ENCODE results near the gene DCP1A. TPM values are rescaled to one million over a fixed set of nuclear protein-coding genes. Genes with fewer than 3 reads are reported as not detected.

The DCP1A gene
- total RNA-seq, 1 experiment from 2014 or later = 32.9 TPM

GRCh38 chr3:53380306-53380705, 33.0 kb upstream of the DCP1A start:
- TF ChIP-seq CTCF (IDR thresholded peaks at IDR 0.05; ENCODE audit: insufficient read depth in 1 of 2, low read depth in 1 of 2, low read length in 1 of 2, severe bottlenecking in 1 of 2, unreplicated experiment in 1 of 2) = no peak
- no peaks in the 10 kb centered on the region for H3K27me3 Mint-ChIP-seq (ENCODE audit: insufficient read depth, unreplicated experiment)
- no peak overlapping the region for H3K27ac Mint-ChIP-seq (ENCODE audit: unreplicated experiment)
- H3K36me3 ChIP-seq (ENCODE audit: control insufficient read depth, insufficient read depth, low read length) = no peaks in the 10 kb centered on the region
- no peak overlapping the region for H3K4me3 Mint-ChIP-seq (ENCODE audit: unreplicated experiment)
- intact Hi-C loops (cut with micrococcal nuclease; ENCODE audit: unreplicated experiment) = no loop called here
- no peaks in the 10 kb centered on the region for H3K36me3 Mint-ChIP-seq (ENCODE audit: insufficient read depth, unreplicated experiment)
- ChIA-PET POLR2A (interaction anchor here (0.6 kb wide), 1 partner anchor 489 kb away, joined by 6 read pairs; no protein-coding TSS in a partner anchor), CTCF (no interaction called here)
- H3K9me3 ChIP-seq = no peaks in the 10 kb centered on the region
- no peaks in the 10 kb centered on the region for H3K27me3 ChIP-seq (replicated peaks; ENCODE audit: control insufficient read depth, insufficient read depth, low read length)
- no peaks in the 10 kb centered on the region for H3K4me1 Mint-ChIP-seq (ENCODE audit: low read depth, unreplicated experiment)
- no peaks in the 10 kb centered on the region for H3K9me3 Mint-ChIP-seq (ENCODE audit: unreplicated experiment)
- BruUV-seq (replicated peaks) = no TSS peak
- no peaks in the 10 kb centered on the region for H3K4me1 ChIP-seq
- DNase-seq = no peak
- H3K4me3 ChIP-seq (ENCODE audit: low read depth, low read length) = no peak overlapping the region

- TF ChIP-seq CTCF (IDR thresholded peaks at IDR 0.05; ENCODE audit: insufficient read depth in 1 of 2, low read depth in 1 of 2, low read length in 1 of 2, severe bottlenecking in 1 of 2, unreplicated experiment in 1 of 2) = no peak
- H3K27ac Mint-ChIP-seq (ENCODE audit: unreplicated experiment) = no peak overlapping the region
- no peaks in the 10 kb centered on the region for H3K9me3 Mint-ChIP-seq (ENCODE audit: unreplicated experiment)
- ChIA-PET CTCF (no interaction called here), POLR2A (no interaction called here)
- Histone ChIP-seq H3K4me3 (ENCODE audit: low read depth, low read length) (no peak overlapping the region), H3K36me3 (ENCODE audit: control insufficient read depth, insufficient read depth, low read length) (no peaks in the 10 kb centered on the region), H3K4me1 (no peaks in the 10 kb centered on the region), H3K9me3 (no peaks in the 10 kb centered on the region), H3K27me3 (replicated peaks; ENCODE audit: control insufficient read depth, insufficient read depth, low read length) (no peaks in the 10 kb centered on the region)
- no peak for DNase-seq
- no peak overlapping the region for H3K4me3 Mint-ChIP-seq (ENCODE audit: unreplicated experiment)
- BruUV-seq (replicated peaks) = no TSS peak
- H3K36me3 Mint-ChIP-seq (ENCODE audit: insufficient read depth, unreplicated experiment) = no peaks in the 10 kb centered on the region
- H3K4me1 Mint-ChIP-seq (ENCODE audit: low read depth, unreplicated experiment) = no peaks in the 10 kb centered on the region
- intact Hi-C loops (cut with micrococcal nuclease; ENCODE audit: unreplicated experiment) = no loop called here
- no peaks in the 10 kb centered on the region for H3K27me3 Mint-ChIP-seq (ENCODE audit: insufficient read depth, unreplicated experiment)
Observed at GRCh38 chr3:53379898-53380297, 32.6 kb upstream of the DCP1A start.

GRCh38 chr3:53377794-53378193, 30.5 kb upstream of the DCP1A start:
- TF ChIP-seq CTCF (IDR thresholded peaks at IDR 0.05; ENCODE audit: insufficient read depth in 1 of 2, low read depth in 1 of 2, low read length in 1 of 2, severe bottlenecking in 1 of 2, unreplicated experiment in 1 of 2) = no peak
- ChIA-PET POLR2A (no interaction called here), CTCF (interaction anchor here (0.6 kb wide), 1 partner anchor 124 kb away, joined by 3 read pairs; no protein-coding TSS in a partner anchor)
- intact Hi-C loops (cut with micrococcal nuclease; ENCODE audit: unreplicated experiment) = no loop called here
- BruUV-seq (replicated peaks) = no TSS peak
- DNase-seq = no peak
- Histone ChIP-seq H3K4me3 (ENCODE audit: low read depth, low read length) (no peak overlapping the region), H3K27me3 (replicated peaks; ENCODE audit: control insufficient read depth, insufficient read depth, low read length) (no peaks in the 10 kb centered on the region), H3K36me3 (ENCODE audit: control insufficient read depth, insufficient read depth, low read length) (no peaks in the 10 kb centered on the region), H3K4me1 (no peaks in the 10 kb centered on the region), H3K9me3 (no peaks in the 10 kb centered on the region)
- H3K4me1 Mint-ChIP-seq (ENCODE audit: low read depth, unreplicated experiment) = no peaks in the 10 kb centered on the region
- H3K9me3 Mint-ChIP-seq (ENCODE audit: unreplicated experiment) = no peaks in the 10 kb centered on the region
- H3K27me3 Mint-ChIP-seq (ENCODE audit: insufficient read depth, unreplicated experiment) = no peaks in the 10 kb centered on the region
- no peak overlapping the region for H3K4me3 Mint-ChIP-seq (ENCODE audit: unreplicated experiment)
- H3K36me3 Mint-ChIP-seq (ENCODE audit: insufficient read depth, unreplicated experiment) = no peaks in the 10 kb centered on the region
- H3K27ac Mint-ChIP-seq (ENCODE audit: unreplicated experiment) = no peak overlapping the region
